H9 (cell line): ENCODE data around the gene PCID2. TPM values are rescaled to one million over a fixed set of nuclear protein-coding genes. Genes with fewer than 3 reads are reported as not detected.

Experiments
- DNase-seq: peaks from one replicate; pipeline ENCODE4 v3.0.0-alpha.2; 2017
- H2AFZ ChIP-seq: one replicate; pipeline ENCODE4 v1.6.1; 2013; ENCODE audit warnings: mild to moderate bottlenecking, low read length, control low read depth, moderate library complexity
- H2AK5ac ChIP-seq: 2 replicates; pipeline ENCODE4 v1.6.1; 2013; ENCODE audit warnings: low read length, control low read depth, mixed read lengths; ENCODE audit not compliant: insufficient read length
- H2BK120ac ChIP-seq: one replicate; pipeline ENCODE4 v1.6.1; 2013; ENCODE audit warnings: low read depth, mild to moderate bottlenecking, low read length, control low read depth, inconsistent platforms; ENCODE audit not compliant: poor library complexity, severe bottlenecking
- H2BK12ac ChIP-seq: 2 replicates; pipeline ENCODE4 v1.6.1; 2013; ENCODE audit warnings: low read length, control low read depth, mixed read lengths, low read depth; ENCODE audit not compliant: insufficient read length
- H2BK15ac ChIP-seq: 2 replicates; pipeline ENCODE4 v1.6.1; 2013; ENCODE audit warnings: low read depth, low read length, control low read depth
- H2BK20ac ChIP-seq: one replicate; pipeline ENCODE4 v1.6.1; 2013; ENCODE audit warnings: low read depth, mild to moderate bottlenecking, low read length, control low read depth, inconsistent platforms; ENCODE audit not compliant: poor library complexity, severe bottlenecking
- H2BK5ac ChIP-seq: 2 replicates; pipeline ENCODE4 v1.6.1; 2013; ENCODE audit warnings: low read length, control low read depth, mixed read lengths; ENCODE audit not compliant: insufficient read length
- H3K14ac ChIP-seq: 2 replicates; pipeline ENCODE4 v1.6.1; 2013; ENCODE audit warnings: low read length, control low read depth; ENCODE audit not compliant: insufficient read depth
- H3K18ac ChIP-seq: 2 replicates; pipeline ENCODE4 v1.6.1; 2013; ENCODE audit warnings: low read depth, mild to moderate bottlenecking, mixed read lengths, low read length, control low read depth; ENCODE audit not compliant: insufficient read length
- H3K23ac ChIP-seq: 2 replicates; pipeline ENCODE4 v1.6.1; 2013; ENCODE audit warnings: low read length, control low read depth, mixed read lengths, low read depth; ENCODE audit not compliant: insufficient read length
- H3K23me2 ChIP-seq: 2 replicates; pipeline ENCODE4 v1.6.1; 2013; ENCODE audit warnings: low read depth, mild to moderate bottlenecking, mixed read lengths, low read length, control low read depth; ENCODE audit not compliant: insufficient read length, poor library complexity, severe bottlenecking
- H3K27ac ChIP-seq: 2 replicates; pipeline ENCODE4 v1.5.1; 2013; ENCODE audit warnings: low read length, control low read depth, mixed read lengths, low read depth; ENCODE audit not compliant: insufficient read length
- H3K27me3 ChIP-seq: 2 replicates; pipeline ENCODE4 v1.6.1; 2013; ENCODE audit warnings: low read length, control low read depth, inconsistent platforms; ENCODE audit not compliant: insufficient read depth
- H3K4ac ChIP-seq: 2 replicates; pipeline ENCODE4 v1.6.1; 2013; ENCODE audit warnings: low read depth, mild to moderate bottlenecking, control low read depth, inconsistent platforms, low read length, moderate library complexity
- H3K4me1 ChIP-seq: 2 replicates; pipeline ENCODE4 v1.6.1; 2013; ENCODE audit warnings: low read length, control low read depth, inconsistent platforms; ENCODE audit not compliant: insufficient read depth
- H3K4me2 ChIP-seq: 2 replicates; pipeline ENCODE4 v1.6.1; 2013; ENCODE audit warnings: low read length, control low read depth, mixed read lengths; ENCODE audit not compliant: insufficient read length, insufficient read depth
- H3K56ac ChIP-seq: 2 replicates; pipeline ENCODE4 v1.6.1; 2013; ENCODE audit warnings: low read depth, mild to moderate bottlenecking, mixed read lengths, low read length, control low read depth; ENCODE audit not compliant: insufficient read length
- H3K79me1 ChIP-seq: 2 replicates; pipeline ENCODE4 v1.6.1; 2013; ENCODE audit warnings: low read depth, mild to moderate bottlenecking, moderate library complexity, low read length, control low read depth, inconsistent platforms; ENCODE audit not compliant: insufficient read depth, poor library complexity, severe bottlenecking
- H3K79me2 ChIP-seq: 2 replicates; pipeline ENCODE4 v1.6.1; 2013; ENCODE audit warnings: low read length, control low read depth, inconsistent platforms; ENCODE audit not compliant: insufficient read depth
- H3K9ac ChIP-seq: 2 replicates; pipeline ENCODE4 v1.6.1; 2013; ENCODE audit warnings: low read length, control low read depth, mixed read lengths; ENCODE audit not compliant: insufficient read length; ENCODE audit errors: extremely low read depth
- H3K9me3 ChIP-seq: one replicate; pipeline ENCODE4 v1.6.1; 2013; ENCODE audit warnings: low read depth, low read length, inconsistent platforms; ENCODE audit not compliant: control insufficient read depth
- H3T11ph ChIP-seq: one replicate; pipeline ENCODE4 v1.6.1; 2013; ENCODE audit warnings: mild to moderate bottlenecking, low read length, control low read depth, inconsistent platforms
- H4K20me1 ChIP-seq: one replicate; pipeline ENCODE4 v1.6.1; 2013; ENCODE audit not compliant: control insufficient read depth, insufficient read length, insufficient read depth
- H4K5ac ChIP-seq: 2 replicates; pipeline ENCODE4 v1.6.1; 2013; ENCODE audit warnings: low read depth, mild to moderate bottlenecking, mixed read lengths, low read length, control low read depth; ENCODE audit not compliant: insufficient read length
- H4K8ac ChIP-seq: replicated peaks from 2 replicates; pipeline ENCODE4 v1.6.1; 2013; ENCODE audit warnings: low read length, control low read depth, mixed read lengths, low read depth; ENCODE audit not compliant: insufficient read length
- H4K91ac ChIP-seq: 2 replicates; pipeline ENCODE4 v1.6.1; 2013; ENCODE audit warnings: low read depth, mild to moderate bottlenecking, moderate library complexity, mixed read lengths, low read length, control low read depth; ENCODE audit not compliant: insufficient read length
- H3K27ac Mint-ChIP-seq, 3 experiments: 2 replicates in 2 of 3; 3 replicates in 1 of 3; pipeline ENCODE4 v1.8.0; 2020 to 2021; ENCODE audit warnings: mixed read lengths in 3 of 3, mild to moderate bottlenecking in 1 of 3, moderate library complexity in 1 of 3
- H3K27me3 Mint-ChIP-seq: 2 replicates; pipeline ENCODE4 v1.8.0; 2021; ENCODE audit warnings: low read depth, mild to moderate bottlenecking, moderate library complexity, mixed read lengths
- H3K36me3 Mint-ChIP-seq, 3 experiments: 2 replicates in 2 of 3; 3 replicates in 1 of 3; pipeline ENCODE4 v1.8.0; 2020 to 2021; ENCODE audit warnings: low read depth in 3 of 3, mixed read lengths in 3 of 3; ENCODE audit not compliant: insufficient read depth in 1 of 3
- H3K4me1 Mint-ChIP-seq, 2 experiments: 2 replicates each; pipeline ENCODE4 v1.8.0; 2020; ENCODE audit warnings: mixed read lengths in 2 of 2
- H3K4me3 Mint-ChIP-seq, 2 experiments: 2 replicates in 1 of 2; 3 replicates in 1 of 2; pipeline ENCODE4 v1.8.0; 2020 to 2021; ENCODE audit warnings: mild to moderate bottlenecking in 2 of 2, mixed read lengths in 2 of 2, moderate library complexity in 1 of 2
- H3K9me3 Mint-ChIP-seq, 2 experiments: 2 replicates in 1 of 2; 3 replicates in 1 of 2; pipeline ENCODE4 v1.8.0; 2020; ENCODE audit warnings: mild to moderate bottlenecking in 2 of 2, mixed read lengths in 2 of 2, moderate library complexity in 1 of 2
- WGBS: extraction: QIAGEN DNeasy Blood & Tissue Kit; methylation state at CpG from one replicate; pipeline ENCODE4 v1.1.7; 2013; ENCODE audit warnings: missing lambda C conversion rate, low lambda C conversion rate, mixed read lengths; ENCODE audit not compliant: insufficient read length; ENCODE audit errors: extremely low coverage; 5-methylcytosine and 5-hydroxymethylcytosine counted together
- total RNA-seq: library from RNA; stranded (reverse); gene quantifications from 2 replicates; pipeline ENCODE4 v1.2.1, GENCODE V29; 2021
- TF ChIP-seq, protein P1 (sequence below): fragments of 200-600 bp; sonication (generic); conservative IDR thresholded peaks from 3 replicates; pipeline ENCODE4 v1.8.0; 2021; ENCODE audit warnings: antibody characterized with exemption, mild to moderate bottlenecking

Gene PCID2
- total RNA-seq, 1 experiment from 2014 or later = 66.0 TPM

GRCh38 chr13:113195360-113195759, 13.1 kb downstream of the PCID2 start:
- no peak overlapping the region for H4K5ac ChIP-seq
- no peak overlapping the region for H3K9ac ChIP-seq
- H4K8ac ChIP-seq = no peak overlapping the region
- no peaks in the 10 kb centered on the region for H3K23me2 ChIP-seq
- H4K91ac ChIP-seq = no peak overlapping the region
- no peak overlapping the region for H2BK12ac ChIP-seq
- no peak overlapping the region for H2BK120ac ChIP-seq
- H2BK20ac ChIP-seq = no peak overlapping the region
- H3T11ph ChIP-seq = no peak overlapping the region
- no peak overlapping the region for H2AFZ ChIP-seq
- no peak overlapping the region for H2AK5ac ChIP-seq
- no peak overlapping the region for H3K56ac ChIP-seq
- no peak overlapping the region for H2BK15ac ChIP-seq
- no CpG with 5 or more reads among the region's 6 CpGs for WGBS
- no peaks in the 10 kb centered on the region for H3K27me3 ChIP-seq
- no peaks in the 10 kb centered on the region for H3K9me3 ChIP-seq
- no peak overlapping the region for H3K4ac ChIP-seq
- H4K20me1 ChIP-seq = no peaks in the 10 kb centered on the region
- no peak overlapping the region for H3K14ac ChIP-seq
- no peak overlapping the region for H3K27ac ChIP-seq
- H3K27ac Mint-ChIP-seq = peak overlapping the region in 1 of 3 experiments; percentile 19; a peak in 2 of 7 replicates
- H3K4me2 ChIP-seq = no peak overlapping the region
- peaks cover 49 to 88% (median 75%) of the 10 kb centered on the region in 3 experiments; a peak in 6 of 7 replicates for H3K36me3 Mint-ChIP-seq
- no peaks in the 10 kb centered on the region for H3K9me3 Mint-ChIP-seq
- H3K79me2 ChIP-seq = no peaks in the 10 kb centered on the region
- TF ChIP-seq, protein P1, sequence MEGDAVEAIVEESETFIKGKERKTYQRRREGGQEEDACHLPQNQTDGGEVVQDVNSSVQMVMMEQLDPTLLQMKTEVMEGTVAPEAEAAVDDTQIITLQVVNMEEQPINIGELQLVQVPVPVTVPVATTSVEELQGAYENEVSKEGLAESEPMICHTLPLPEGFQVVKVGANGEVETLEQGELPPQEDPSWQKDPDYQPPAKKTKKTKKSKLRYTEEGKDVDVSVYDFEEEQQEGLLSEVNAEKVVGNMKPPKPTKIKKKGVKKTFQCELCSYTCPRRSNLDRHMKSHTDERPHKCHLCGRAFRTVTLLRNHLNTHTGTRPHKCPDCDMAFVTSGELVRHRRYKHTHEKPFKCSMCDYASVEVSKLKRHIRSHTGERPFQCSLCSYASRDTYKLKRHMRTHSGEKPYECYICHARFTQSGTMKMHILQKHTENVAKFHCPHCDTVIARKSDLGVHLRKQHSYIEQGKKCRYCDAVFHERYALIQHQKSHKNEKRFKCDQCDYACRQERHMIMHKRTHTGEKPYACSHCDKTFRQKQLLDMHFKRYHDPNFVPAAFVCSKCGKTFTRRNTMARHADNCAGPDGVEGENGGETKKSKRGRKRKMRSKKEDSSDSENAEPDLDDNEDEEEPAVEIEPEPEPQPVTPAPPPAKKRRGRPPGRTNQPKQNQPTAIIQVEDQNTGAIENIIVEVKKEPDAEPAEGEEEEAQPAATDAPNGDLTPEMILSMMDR = no peak
- H3K4me1 ChIP-seq = no peaks in the 10 kb centered on the region
- no peak for DNase-seq
- no peak overlapping the region for H3K18ac ChIP-seq
- H3K79me1 ChIP-seq = peaks cover 6% of the 10 kb centered on the region
- H2BK5ac ChIP-seq = no peak overlapping the region
- H3K4me1 Mint-ChIP-seq = no peaks in the 10 kb centered on the region
- no peak overlapping the region for H3K23ac ChIP-seq
- no peak overlapping the region for H3K4me3 Mint-ChIP-seq
- no peaks in the 10 kb centered on the region for H3K27me3 Mint-ChIP-seq
